Suprapubic skin (tissue), 4 donors: ENCODE data around the gene DFFB. TPM values are rescaled to one million over a fixed set of nuclear protein-coding genes. Genes with fewer than 3 reads are reported as not detected.

Source experiments
- DNase-seq, 2 donors: peaks; one replicate each; pipeline ENCODE4 v3.0.0-alpha.2; 2019; ENCODE audit warnings: low spot score in 2 of 2
- H3K27ac ChIP-seq: fragments of 200-600 bp; sonication (generic); one replicate; pipeline ENCODE4 v1.5.1; 2019
- H3K27me3 ChIP-seq: fragments of 200-600 bp; sonication (generic); one replicate; pipeline ENCODE4 v1.5.1; 2019
- H3K36me3 ChIP-seq: fragments of 200-600 bp; sonication (generic); one replicate; pipeline ENCODE4 v1.5.1; 2019
- H3K4me1 ChIP-seq: fragments of 200-600 bp; sonication (generic); one replicate; pipeline ENCODE4 v1.5.1; 2019
- H3K4me3 ChIP-seq: fragments of 200-600 bp; sonication (generic); one replicate; pipeline ENCODE4 v1.5.1; 2019; ENCODE audit warnings: mild to moderate bottlenecking
- H3K9me3 ChIP-seq: fragments of 200-600 bp; sonication (generic); one replicate; pipeline ENCODE4 v1.5.1; 2019
- CTCF ChIP-seq, 2 donors: fragments of 200-600 bp in 1 of 2; fragments of 450-650 bp in 1 of 2; sonication (generic) in 1 of 2; IDR thresholded peaks; one replicate each; pipeline ENCODE4 v1.5.1; 2016 to 2019; ENCODE audit warnings: antibody characterized with exemption in 2 of 2, mild to moderate bottlenecking in 1 of 2, moderate library complexity in 1 of 2
- EP300 ChIP-seq: sonication (generic); formaldehyde crosslinking; IDR thresholded peaks from one replicate; pipeline ENCODE4 v1.6.1; 2017; ENCODE audit warnings: antibody characterized with exemption
- POLR2A ChIP-seq, 2 donors: fragments of 450-650 bp; IDR thresholded peaks; one replicate each; pipeline ENCODE4 v1.6.1; 2017; ENCODE audit warnings: antibody characterized with exemption in 2 of 2, mild to moderate bottlenecking in 2 of 2, moderate library complexity in 2 of 2
- POLR2AphosphoS5 ChIP-seq, 3 donors: sonication (generic); formaldehyde crosslinking; IDR thresholded peaks; one replicate each; pipeline ENCODE4 v1.6.1; 2017; ENCODE audit warnings: antibody characterized with exemption in 3 of 3
- WGBS: methylation state at CpG from one replicate; pipeline ENCODE4 v1.1.5; 2018; 5-methylcytosine and 5-hydroxymethylcytosine counted together
- total RNA-seq, 4 donors: library from RNA; depleted of rRNA; stranded (reverse); fragments of >200 nt; gene quantifications; one replicate each; pipeline ENCODE4 v1.1.0, GENCODE V29; 2016

Gene DFFB
- total RNA-seq, 4 donors from 2014 or later = 2.7 to 6.8 (median 4.2) TPM

DNA sequence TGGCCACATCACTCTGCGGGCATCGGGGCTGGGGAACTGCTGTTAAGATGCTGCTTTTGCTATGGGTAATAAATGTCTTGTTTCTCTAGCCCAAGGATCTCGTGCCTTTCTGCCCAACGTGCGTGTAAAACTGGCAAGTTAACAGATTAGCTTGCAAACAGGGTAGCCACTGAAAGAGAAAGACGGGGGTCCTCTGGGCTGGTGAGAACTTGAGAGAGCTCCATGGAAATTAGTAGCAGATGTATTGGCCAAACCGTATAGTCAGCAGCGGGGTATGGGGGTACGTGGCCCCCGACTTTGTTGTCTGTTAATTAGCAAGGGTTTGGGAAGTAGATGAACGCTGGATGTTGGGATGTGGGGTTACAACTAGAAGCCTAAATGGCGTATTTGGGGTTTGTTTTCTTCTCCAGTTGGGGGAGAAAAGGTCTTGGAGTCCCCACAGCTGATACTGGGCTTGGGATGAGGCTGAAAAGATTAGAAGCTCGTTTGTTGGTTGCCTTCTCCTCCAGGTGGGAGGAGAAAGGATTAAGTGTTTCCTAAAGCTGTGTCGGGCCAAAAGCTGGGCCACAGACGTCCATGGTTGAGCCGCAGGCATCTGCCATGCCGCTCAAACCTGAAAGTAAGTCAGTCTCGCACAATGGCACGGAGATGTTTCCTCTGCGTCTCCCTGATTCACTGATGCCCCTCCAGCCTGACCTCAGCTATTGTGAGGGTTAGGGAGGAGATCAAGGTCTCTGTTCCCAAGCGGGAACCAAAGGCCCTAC is 75.1 kb downstream of the DFFB start:
- no peak for DNase-seq
- no peaks in the 10 kb centered on the region for H3K4me1 ChIP-seq

More for the DNA sequence above, 75.1 kb downstream of the DFFB start:
- peaks cover 35% of the 10 kb centered on the region for H3K27me3 ChIP-seq
- no peak overlapping the region for H3K27ac ChIP-seq
- no peak overlapping the region for H3K4me3 ChIP-seq
- no peaks in the 10 kb centered on the region for H3K36me3 ChIP-seq
- WGBS = 72% methylated on average over 19 of the region's 21 CpGs
- H3K9me3 ChIP-seq = peaks cover 4% of the 10 kb centered on the region
- TF ChIP-seq EP300 = no peak
- TF ChIP-seq CTCF (IDR thresholded peaks at IDR 0.05) = no peak
- TF ChIP-seq POLR2A (IDR thresholded peaks at IDR 0.05) = no peak
- no peak for TF ChIP-seq POLR2AphosphoS5 (IDR thresholded peaks at IDR 0.05)

Other genes starting within 250 kb of the DFFB start
- gene MEGF6, start 246.0 kb upstream of the DFFB start, total RNA-seq = 100 to 1,000 TPM in 1 of 4 donors, 10 to 100 TPM in 3; 66.7 to 120 (median 74.5) TPM
- gene TPRG1L, start 232.5 kb upstream of the DFFB start, total RNA-seq = 10 to 100 TPM; 36.9 to 52.6 (median 44.8) TPM
- 10 to 100 TPM; 16.4 to 33.7 (median 19.6) TPM for gene WRAP73, start 207.4 kb upstream of the DFFB start, total RNA-seq
- 10 to 100 TPM in 3 of 4 donors, 1 to 10 TPM in 1; 8.8 to 24.7 (median 16.9) TPM for gene TP73, start 205.0 kb upstream of the DFFB start, total RNA-seq
- not detected for gene CCDC27, start 105.0 kb upstream of the DFFB start, total RNA-seq
- 1 to 10 TPM in 3 of 4 donors, not detected in 1; 3.2 to 8.4 (median 3.4) TPM for gene SMIM1, start 84.7 kb upstream of the DFFB start, total RNA-seq
- 10 to 100 TPM; 36.4 to 53.0 (median 41.4) TPM for gene LRRC47, start 61.0 kb upstream of the DFFB start, total RNA-seq
- 10 to 100 TPM; 16.1 to 56.7 (median 39.6) TPM for gene CEP104, start 265 bp upstream of the DFFB start, total RNA-seq
- 10 to 100 TPM; 16.0 to 25.3 (median 19.7) TPM for gene C1orf174, start 42.8 kb downstream of the DFFB start, total RNA-seq